Ascending aorta (tissue), 2 donors: ENCODE data around the gene SEPTIN5. TPM values are rescaled to one million over a fixed set of nuclear protein-coding genes. Genes with fewer than 3 reads are reported as not detected.

ENCODE experiments used
- DNase-seq, 2 donors: peaks; one replicate each; pipeline ENCODE4 v3.0.0-alpha.2; 2019; ENCODE audit warnings: low spot score in 2 of 2
- H3K27ac ChIP-seq, 2 donors: fragments of 200-600 bp; sonication (generic); one replicate each; pipeline ENCODE4 v1.5.1; 2016 to 2017; ENCODE audit warnings: mild to moderate bottlenecking in 1 of 2
- H3K27me3 ChIP-seq: fragments of 200-600 bp; sonication (generic); one replicate; pipeline ENCODE4 v1.5.1; 2017
- H3K36me3 ChIP-seq, 2 donors: fragments of 200-600 bp; sonication (generic); one replicate each; pipeline ENCODE4 v1.5.1; 2016
- H3K4me1 ChIP-seq, 2 donors: fragments of 200-600 bp; sonication (generic); one replicate each; pipeline ENCODE4 v1.5.1; 2016 to 2017; ENCODE audit warnings: mild to moderate bottlenecking in 1 of 2
- H3K4me3 ChIP-seq, 2 donors: fragments of 200-600 bp; sonication (generic); one replicate each; pipeline ENCODE4 v1.5.1; 2016 to 2017; ENCODE audit warnings: mild to moderate bottlenecking in 1 of 2
- H3K9me3 ChIP-seq, 2 donors: fragments of 200-600 bp; sonication (generic); one replicate each; pipeline ENCODE4 v1.5.1; 2016
- CTCF ChIP-seq, 3 experiments: fragments of 200-600 bp in 2 of 3; fragments of 450-650 bp in 1 of 3; sonication (generic) in 2 of 3; IDR thresholded peaks; one replicate each; pipeline ENCODE4 v1.5.1; 2016 to 2019; ENCODE audit warnings: antibody characterized with exemption in 3 of 3, mild to moderate bottlenecking in 1 of 3, moderate library complexity in 1 of 3
- intact Hi-C: fragments of 100-400 bp; cut with DNase I; formaldehyde crosslinking; loops from one replicate; pipeline ENCODE4 v1.15.1; 2023
- total RNA-seq: library from RNA; depleted of rRNA; stranded (reverse); fragments of >200 nt; gene quantifications from one replicate; pipeline ENCODE4 v1.1.0, GENCODE V29; 2016

Gene SEPTIN5
- total RNA-seq, 1 donor from 2014 or later = 105 TPM

- no peak for TF ChIP-seq CTCF (IDR thresholded peaks at IDR 0.05)
- Histone ChIP-seq H3K4me1 (peaks cover 4 to 13% of the 10 kb centered on the region in 2 donors), H3K36me3 (no peaks in the 10 kb centered on the region), H3K9me3 (no peaks in the 10 kb centered on the region), H3K27ac (no peak overlapping the region), H3K4me3 (no peak overlapping the region), H3K27me3 (no peaks in the 10 kb centered on the region)
- DNase-seq = no peak
- intact Hi-C loops = no loop called here
These were observed 46.2 kb upstream of the SEPTIN5 start for GRCh38 chr22:19667872-19668740.

GRCh38 chr22:19668748-19669147 is 45.6 kb upstream of the SEPTIN5 start:
- Histone ChIP-seq H3K27ac (no peak overlapping the region), H3K4me3 (no peak overlapping the region), H3K36me3 (no peaks in the 10 kb centered on the region), H3K9me3 (no peaks in the 10 kb centered on the region), H3K4me1 (peaks cover 0 to 9% of the 10 kb centered on the region in 2 donors), H3K27me3 (no peaks in the 10 kb centered on the region)
- no peak for TF ChIP-seq CTCF (IDR thresholded peaks at IDR 0.05)
- no peak for DNase-seq
- intact Hi-C loops = no loop called here

DNA sequence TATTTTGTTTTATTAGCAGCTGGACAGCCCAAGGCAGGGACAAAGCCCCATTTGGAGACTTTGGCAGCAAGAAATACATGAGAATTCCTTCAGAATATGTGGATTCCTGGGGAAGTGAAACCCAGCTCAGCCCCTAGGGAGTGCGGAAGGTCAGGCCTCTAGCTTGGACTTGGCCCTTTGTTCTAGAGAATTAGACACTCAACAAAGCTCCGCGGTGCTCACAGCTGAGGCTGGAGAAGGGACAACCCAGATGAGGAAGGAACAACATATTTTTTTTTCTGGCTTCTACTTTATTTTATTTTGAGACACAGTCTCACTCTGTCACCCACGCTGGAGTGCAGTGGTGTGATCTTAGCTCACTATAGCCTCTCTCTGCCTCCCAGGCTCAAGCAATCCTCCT is 44.7 kb upstream of the SEPTIN5 start:
- no peak for TF ChIP-seq CTCF (IDR thresholded peaks at IDR 0.05)
- Histone ChIP-seq H3K27ac (no peak overlapping the region), H3K27me3 (no peaks in the 10 kb centered on the region), H3K36me3 (no peaks in the 10 kb centered on the region), H3K4me3 (no peak overlapping the region), H3K4me1 (peaks cover 0 to 4% of the 10 kb centered on the region in 2 donors), H3K9me3 (no peaks in the 10 kb centered on the region)
- intact Hi-C loops = no loop called here
- no peak for DNase-seq

- H3K27ac ChIP-seq = no peak overlapping the region
These were observed 43.0 kb upstream of the SEPTIN5 start for GRCh38 chr22:19671316-19671715.

DNA sequence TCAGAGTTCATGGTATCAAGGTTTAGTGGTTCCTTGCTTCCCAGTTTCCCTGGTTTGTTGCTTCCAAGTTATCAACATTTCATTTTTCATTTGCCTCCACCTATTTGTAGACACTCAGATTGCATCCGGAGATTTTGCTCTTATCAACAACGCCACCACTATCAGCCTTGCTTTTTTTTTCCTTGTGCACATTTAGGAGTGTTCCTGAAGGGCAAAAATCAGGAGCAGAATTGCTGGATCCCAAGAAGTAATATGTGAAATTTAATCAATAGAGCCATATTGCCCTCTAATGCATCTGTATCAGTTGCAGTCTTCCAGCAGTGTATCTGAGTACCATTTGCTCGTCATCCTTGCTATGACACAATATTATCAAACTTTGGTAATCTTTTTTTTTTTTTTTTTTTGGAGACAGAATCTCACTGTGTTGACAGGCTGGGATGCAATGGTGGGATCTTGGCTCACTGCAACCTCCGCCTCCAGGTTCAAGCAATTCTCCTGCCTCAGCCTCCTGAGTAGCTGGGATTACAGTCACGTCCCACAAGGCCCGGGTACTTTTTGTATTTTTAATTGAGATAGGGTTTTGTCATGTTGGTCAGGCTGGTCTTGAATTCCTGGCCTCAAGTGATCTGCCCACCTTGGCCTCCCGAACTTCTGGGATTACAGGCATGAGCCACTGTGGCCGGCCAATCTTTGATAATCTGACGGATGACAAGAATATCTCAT is 42.1 kb upstream of the SEPTIN5 start:
- Histone ChIP-seq H3K27ac (no peak overlapping the region), H3K4me3 (no peak overlapping the region), H3K36me3 (no peaks in the 10 kb centered on the region), H3K4me1 (no peaks in the 10 kb centered on the region), H3K27me3 (no peaks in the 10 kb centered on the region), H3K9me3 (no peaks in the 10 kb centered on the region)
- no peak for DNase-seq
- TF ChIP-seq CTCF (IDR thresholded peaks at IDR 0.05) = no peak
- intact Hi-C loops = no loop called here

More at GRCh38 chr22:19671316-19671715, 43.0 kb upstream of the SEPTIN5 start:
- Histone ChIP-seq H3K36me3 (no peaks in the 10 kb centered on the region), H3K4me1 (peaks cover 0 to 2% of the 10 kb centered on the region in 2 donors), H3K9me3 (no peaks in the 10 kb centered on the region), H3K27me3 (no peaks in the 10 kb centered on the region), H3K4me3 (no peak overlapping the region)
- no peak for TF ChIP-seq CTCF (IDR thresholded peaks at IDR 0.05)
- DNase-seq = no peak
- intact Hi-C loops = no loop called here
